B cell (primary cell): ENCODE data around the gene MICAL3. TPM values are rescaled to one million over a fixed set of nuclear protein-coding genes. Genes with fewer than 3 reads are reported as not detected.

Experiments used
- ATAC-seq: fragments of 200-7000 bp; cut with Tn5 transposase; one replicate; pipeline ENCODE4 v1.10.0; 2021; ENCODE audit warnings: low read depth, mild to moderate bottlenecking, moderate number of reproducible peaks, moderate library complexity
- CTCF ChIA-PET: fragments of 350-600 bp; sonication (Branson Sonifier 250); formaldehyde crosslinking; loops from one replicate; lab custom pipeline; 2021; ENCODE audit warnings: antibody characterized with exemption, inconsistent platforms; lab: Charles Lee
- POLR2A ChIA-PET: fragments of 350-600 bp; sonication (Branson Sonifier 250); formaldehyde crosslinking; loops from one replicate; lab custom pipeline; 2021; ENCODE audit warnings: antibody characterized with exemption; lab: Charles Lee
- DNase-seq: peaks from one replicate; pipeline ENCODE4 v3.0.0; 2013
- H2AFZ ChIP-seq: 2 replicates; pipeline ENCODE4 v1.6.1; 2012; ENCODE audit warnings: mild to moderate bottlenecking, low read depth, low read length; ENCODE audit not compliant: insufficient read depth, poor library complexity, severe bottlenecking
- H3K27ac ChIP-seq, 2 donors: 1 replicate in 1 of 2; 2 replicates in 1 of 2; pipeline ENCODE4 v1.5.1; 2012 to 2013; ENCODE audit warnings: low read length in 2 of 2, mild to moderate bottlenecking in 2 of 2, moderate library complexity in 1 of 2
- H3K27me3 ChIP-seq, 4 experiments: fragments of 200-600 bp in 1 of 4; sonication (generic) in 1 of 4; replicated peaks in 1 of 4; 1 replicate in 2 of 4; 2 replicates in 2 of 4; pipeline versions ENCODE4 v1.6.1 to v1.7.0; 2013 to 2016; ENCODE audit warnings: low read length in 3 of 4, mild to moderate bottlenecking in 2 of 4, mixed read lengths in 1 of 4, moderate library complexity in 1 of 4; ENCODE audit not compliant: insufficient read depth in 4 of 4, control insufficient read depth in 3 of 4; ENCODE audit errors: control extremely low read depth in 1 of 4
- H3K36me3 ChIP-seq, 2 experiments: replicated peaks in 1 of 2; 1 replicate in 1 of 2; 2 replicates in 1 of 2; pipeline versions ENCODE4 v1.6.1 to v1.7.1; 2013; ENCODE audit warnings: low read length in 1 of 2; ENCODE audit not compliant: insufficient read depth in 2 of 2, control insufficient read depth in 1 of 2; ENCODE audit errors: control extremely low read depth in 1 of 2, extremely low read depth in 1 of 2
- H3K4me1 ChIP-seq, 2 donors: fragments of 200-600 bp in 1 of 2; sonication (generic) in 1 of 2; 1 replicate in 1 of 2; 2 replicates in 1 of 2; pipeline versions ENCODE4 v1.5.1 to v1.6.1; 2013 to 2017; ENCODE audit warnings: low read length in 2 of 2; ENCODE audit not compliant: control insufficient read depth in 2 of 2, insufficient read depth in 2 of 2
- H3K4me2 ChIP-seq: replicated peaks from 2 replicates; pipeline ENCODE3; 2012; ENCODE audit warnings: mild to moderate bottlenecking, low read depth, low read length; ENCODE audit not compliant: poor library complexity, severe bottlenecking
- H3K4me3 ChIP-seq, 5 experiments: fragments of 200-600 bp in 1 of 5; sonication (generic) in 1 of 5; 1 replicate in 3 of 5; 2 replicates in 2 of 5; pipeline versions ENCODE4 v1.5.1 to v1.7.0; 2011 to 2016; ENCODE audit warnings: low read length in 4 of 5, mild to moderate bottlenecking in 4 of 5, low read depth in 2 of 5, control low read depth in 1 of 5, moderate library complexity in 1 of 5; ENCODE audit not compliant: insufficient read depth in 1 of 5; ENCODE audit errors: control extremely low read depth in 1 of 5, extremely low read depth in 1 of 5
- H3K79me2 ChIP-seq: fragments of 200-600 bp; sonication (generic); one replicate; pipeline ENCODE4 v1.6.0; 2016; ENCODE audit warnings: low read length; ENCODE audit not compliant: control insufficient read depth, insufficient read depth
- H3K9ac ChIP-seq: fragments of 200-600 bp; sonication (generic); 2 replicates; pipeline ENCODE4 v1.6.1; 2017; ENCODE audit warnings: mild to moderate bottlenecking, low read length, moderate library complexity
- H3K9me3 ChIP-seq, 3 donors: one replicate each; pipeline versions ENCODE4 v1.6.1 to v1.7.1; 2013; ENCODE audit warnings: low read length in 2 of 3; ENCODE audit not compliant: control insufficient read depth in 2 of 3, insufficient read depth in 1 of 3; ENCODE audit errors: control extremely low read depth in 1 of 3
- H4K20me1 ChIP-seq: 2 replicates; pipeline ENCODE4 v1.6.0; 2012; ENCODE audit warnings: mild to moderate bottlenecking, low read length; ENCODE audit not compliant: insufficient read depth, control insufficient read depth, poor library complexity, severe bottlenecking
- H3K27ac Mint-ChIP-seq: one replicate; pipeline ENCODE4 v1.8.0; 2021; ENCODE audit warnings: mixed read lengths
- H3K27me3 Mint-ChIP-seq: one replicate; pipeline ENCODE4 v1.8.0; 2021; ENCODE audit warnings: mixed read lengths
- H3K4me1 Mint-ChIP-seq: one replicate; pipeline ENCODE4 v1.8.0; 2021; ENCODE audit warnings: mixed read lengths
- H3K4me3 Mint-ChIP-seq: one replicate; pipeline ENCODE4 v1.8.0; 2021; ENCODE audit warnings: mixed read lengths
- H3K9me3 Mint-ChIP-seq: one replicate; pipeline ENCODE4 v1.8.0; 2022; ENCODE audit warnings: mixed read lengths; ENCODE audit not compliant: insufficient read depth
- EZH2 ChIP-seq: IDR thresholded peaks from 2 replicates; pipeline ENCODE4 v1.6.1; 2012; ENCODE audit warnings: borderline replicate concordance, low read depth, mild to moderate bottlenecking, moderate library complexity, low read length; ENCODE audit not compliant: insufficient read depth, poor library complexity, severe bottlenecking
- WGBS: methylation state at CpG from one replicate; pipeline ENCODE4 v1.1.5; 2013; ENCODE audit warnings: missing lambda C conversion rate; ENCODE audit not compliant: insufficient coverage; 5-methylcytosine and 5-hydroxymethylcytosine counted together
- intact Hi-C: fragments of 100-400 bp; cut with micrococcal nuclease; formaldehyde crosslinking; loops from one replicate; pipeline ENCODE4 v1.10.0; 2022
- polyA plus RNA-seq: library from polyadenylated mRNA; depleted of rRNA; stranded (reverse); fragments of >200 nt; gene quantifications from 2 replicates; pipeline ENCODE4 v1.2.3, GENCODE V29; 2012
- total RNA-seq, 2 donors: library from RNA; stranded (reverse); fragments of 120-200 nt in 1 of 2; gene quantifications; 1 replicate in 1 of 2; 2 replicates in 1 of 2; pipeline versions ENCODE4 v1.2.3 to v1.2.4, GENCODE V29; 2013 to 2022
- TF ChIP-seq, protein P1 (sequence below): fragments of 200-600 bp; IDR thresholded peaks from one replicate; pipeline ENCODE4 v1.8.0; 2022; ENCODE audit warnings: antibody characterized with exemption, mild to moderate bottlenecking

The MICAL3 gene
- total and polyA plus RNA-seq, 2 donors (not counting 1 experiment from before 2014, with no cell fraction given), result 50.5 to 253 TPM

DNA sequence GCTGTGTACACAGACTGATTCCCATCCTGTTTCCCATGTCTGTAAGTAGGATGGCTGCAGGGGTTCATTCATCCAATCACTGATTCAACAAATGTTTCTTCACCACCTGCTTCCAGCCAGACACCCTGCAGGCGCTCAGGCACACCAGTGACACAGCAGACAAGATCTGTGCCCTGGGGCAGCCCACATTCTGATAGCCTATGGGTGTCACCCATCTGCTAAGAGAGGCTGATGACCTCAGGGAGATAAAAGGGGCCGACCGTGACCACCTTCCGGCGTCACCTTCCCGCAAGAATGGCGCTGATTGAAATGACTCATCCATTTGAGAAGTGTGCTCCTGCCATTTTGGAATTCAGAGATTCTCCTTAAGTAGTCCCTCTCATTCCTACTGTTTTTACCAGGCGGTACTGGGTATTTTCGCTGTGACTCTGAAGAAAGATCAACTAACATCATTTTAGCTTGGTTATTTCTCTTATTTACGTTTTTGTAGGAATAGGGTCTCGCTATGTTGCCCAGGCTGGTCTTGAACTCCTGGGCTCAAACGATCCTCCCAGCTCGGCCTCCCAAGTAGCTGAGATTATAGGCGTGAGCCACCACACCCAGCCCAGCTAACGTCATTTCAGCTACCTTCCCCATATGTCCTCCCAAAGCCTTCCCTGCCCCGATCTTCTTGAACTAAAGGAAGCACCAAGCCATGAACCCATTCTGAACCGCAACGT is 176.8 kb downstream of the MICAL3 start:
- H3K4me2 ChIP-seq, result no peak overlapping the region
- no peak overlapping the region for H3K9ac ChIP-seq
- POLR2A ChIA-PET, result no interaction called here
- TF ChIP-seq, protein P1, sequence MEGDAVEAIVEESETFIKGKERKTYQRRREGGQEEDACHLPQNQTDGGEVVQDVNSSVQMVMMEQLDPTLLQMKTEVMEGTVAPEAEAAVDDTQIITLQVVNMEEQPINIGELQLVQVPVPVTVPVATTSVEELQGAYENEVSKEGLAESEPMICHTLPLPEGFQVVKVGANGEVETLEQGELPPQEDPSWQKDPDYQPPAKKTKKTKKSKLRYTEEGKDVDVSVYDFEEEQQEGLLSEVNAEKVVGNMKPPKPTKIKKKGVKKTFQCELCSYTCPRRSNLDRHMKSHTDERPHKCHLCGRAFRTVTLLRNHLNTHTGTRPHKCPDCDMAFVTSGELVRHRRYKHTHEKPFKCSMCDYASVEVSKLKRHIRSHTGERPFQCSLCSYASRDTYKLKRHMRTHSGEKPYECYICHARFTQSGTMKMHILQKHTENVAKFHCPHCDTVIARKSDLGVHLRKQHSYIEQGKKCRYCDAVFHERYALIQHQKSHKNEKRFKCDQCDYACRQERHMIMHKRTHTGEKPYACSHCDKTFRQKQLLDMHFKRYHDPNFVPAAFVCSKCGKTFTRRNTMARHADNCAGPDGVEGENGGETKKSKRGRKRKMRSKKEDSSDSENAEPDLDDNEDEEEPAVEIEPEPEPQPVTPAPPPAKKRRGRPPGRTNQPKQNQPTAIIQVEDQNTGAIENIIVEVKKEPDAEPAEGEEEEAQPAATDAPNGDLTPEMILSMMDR, result no peak
- no peak for TF ChIP-seq EZH2
- H3K27me3 Mint-ChIP-seq, result no peaks in the 10 kb centered on the region
- no peaks in the 10 kb centered on the region for H3K9me3 Mint-ChIP-seq
- ATAC-seq (no peak), DNase-seq (no peak)
- H3K4me3 Mint-ChIP-seq, result no peak overlapping the region
- H2AFZ ChIP-seq, result no peak overlapping the region
- H3K36me3 ChIP-seq, result peaks cover 1 to 70% of the 10 kb centered on the region in 2 experiments
- over 99% methylated on average over 12 of the region's 18 CpGs for WGBS
- no peaks in the 10 kb centered on the region for H3K4me1 ChIP-seq
- H3K9me3 ChIP-seq, result no peaks in the 10 kb centered on the region
- no peaks in the 10 kb centered on the region for H3K27me3 ChIP-seq
- peaks cover 38% of the 10 kb centered on the region for H4K20me1 ChIP-seq
- peaks cover 22% of the 10 kb centered on the region for H3K79me2 ChIP-seq
- CTCF ChIA-PET, result interaction anchor here (0.9 to 2.1 kb wide), 2 partner anchors 18 to 229 kb away, joined by 6 to 7 read pairs; no protein-coding TSS in a partner anchor
- no peak overlapping the region for H3K4me3 ChIP-seq
- H3K27ac ChIP-seq, result no peak overlapping the region
- intact Hi-C loops, result no loop called here
- H3K4me1 Mint-ChIP-seq, result no peaks in the 10 kb centered on the region
- H3K27ac Mint-ChIP-seq, result no peak overlapping the region

DNA sequence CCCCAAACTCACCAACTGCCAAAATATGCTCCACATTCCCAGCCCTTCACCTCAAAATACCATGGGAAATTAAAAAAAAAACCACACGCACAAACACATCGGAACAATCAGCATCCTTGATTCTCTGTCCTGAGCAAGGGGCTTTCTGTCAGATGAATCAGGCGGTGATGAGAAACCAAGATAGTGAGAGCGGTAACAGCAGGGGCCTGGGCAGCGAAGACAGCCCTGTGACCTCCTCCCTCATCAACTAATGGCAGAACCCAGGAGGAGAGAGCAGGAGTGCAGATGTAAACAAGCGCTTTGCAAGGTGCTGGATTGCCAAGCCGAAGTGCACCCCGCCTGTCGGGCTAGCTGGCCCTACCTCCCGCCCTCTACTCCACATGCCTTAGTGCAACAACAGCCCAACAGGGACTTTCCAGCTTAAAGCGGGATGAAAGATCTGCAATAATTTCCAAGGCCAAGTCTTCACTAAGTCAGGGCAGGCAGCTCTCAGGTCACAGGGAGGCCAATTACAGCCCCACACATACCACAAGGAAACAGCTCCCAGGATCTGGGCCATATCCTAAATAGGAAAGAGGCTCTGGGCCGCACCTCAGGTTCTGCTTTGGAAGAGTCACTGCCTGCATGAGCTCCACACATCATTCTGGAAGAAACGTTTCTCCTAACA is 177.9 kb downstream of the MICAL3 start:
- no peak overlapping the region for H3K9ac ChIP-seq
- Mint-ChIP-seq H3K4me1 (no peaks in the 10 kb centered on the region), H3K27ac (no peak overlapping the region), H3K27me3 (no peaks in the 10 kb centered on the region), H3K4me3 (no peak overlapping the region), H3K9me3 (no peaks in the 10 kb centered on the region)
- ChIA-PET CTCF (interaction anchor here (0.5 to 0.9 kb wide), 2 partner anchors 17 to 255 kb away, joined by 3 to 6 read pairs; no protein-coding TSS in a partner anchor), POLR2A (no interaction called here)
- peaks cover 24% of the 10 kb centered on the region for H3K79me2 ChIP-seq
- peaks cover 43% of the 10 kb centered on the region for H4K20me1 ChIP-seq
- intact Hi-C loops, result no loop called here
- DNase-seq (no peak), ATAC-seq (no peak)
- 98% methylated on average over 9 of the region's 13 CpGs for WGBS
- H3K4me3 ChIP-seq, result no peak overlapping the region
- H3K27ac ChIP-seq, result no peak overlapping the region
- H3K4me1 ChIP-seq, result no peaks in the 10 kb centered on the region
- no peak for TF ChIP-seq EZH2
- TF ChIP-seq, protein P1, result no peak
- no peak overlapping the region for H3K4me2 ChIP-seq
- H3K36me3 ChIP-seq, result peaks cover 1 to 70% of the 10 kb centered on the region in 2 experiments
- no peaks in the 10 kb centered on the region for H3K9me3 ChIP-seq
- H2AFZ ChIP-seq, result no peak overlapping the region
- H3K27me3 ChIP-seq, result no peaks in the 10 kb centered on the region
